Right atrium auricular region (tissue), 2 donors: ENCODE results near the gene AIG1. TPM values are rescaled to one million over a fixed set of nuclear protein-coding genes. Genes with fewer than 3 reads are reported as not detected.
"Not testable (repeated sequence)": the region's sequence is repeated elsewhere in the genome, so short reads cannot be mapped to it uniquely, and the experiment has no call there.

Experiments
- DNase-seq: peaks from one replicate; pipeline ENCODE4 v3.0.0-alpha.2; 2019; ENCODE audit warnings: low spot score
- H3K27ac ChIP-seq, 2 donors: fragments of 200-600 bp; sonication (generic); 1 replicate in 1 of 2; 2 replicates in 1 of 2; pipeline ENCODE4 v1.5.1; 2016 to 2019
- H3K27me3 ChIP-seq, 2 donors: fragments of 200-600 bp; sonication (generic); one replicate each; pipeline versions ENCODE4 v1.5.1 to v1.6.0; 2017 to 2019
- H3K36me3 ChIP-seq: fragments of 200-600 bp; sonication (generic); one replicate; pipeline ENCODE4 v1.5.1; 2016
- H3K4me1 ChIP-seq, 2 donors: fragments of 200-600 bp; sonication (generic); one replicate each; pipeline versions ENCODE4 v1.5.1 to v1.6.0; 2017 to 2019
- H3K4me3 ChIP-seq, 2 donors: fragments of 200-600 bp; sonication (generic); 1 replicate in 1 of 2; 2 replicates in 1 of 2; pipeline ENCODE4 v1.5.1; 2017 to 2019; ENCODE audit warnings: mild to moderate bottlenecking in 1 of 2, moderate library complexity in 1 of 2
- H3K9me3 ChIP-seq, 2 donors: fragments of 200-600 bp; sonication (generic); one replicate each; pipeline ENCODE4 v1.5.1; 2019
- total RNA-seq, 2 donors: library from RNA; depleted of rRNA; stranded (reverse); fragments of >200 nt; gene quantifications; one replicate each; pipeline ENCODE4 v1.1.0, GENCODE V29; 2016
- TF ChIP-seq, protein P1 (sequence below), 2 donors: fragments of 200-600 bp; sonication (generic); IDR thresholded peaks; one replicate each; pipeline ENCODE4 v1.5.1; 2019; ENCODE audit warnings: antibody characterized with exemption in 2 of 2

Gene AIG1
- total RNA-seq, 2 donors from 2014 or later, result 28.6 to 62.6 TPM

GRCh38 chr6:143333749-143334520 is 273.2 kb downstream of the AIG1 start:
- Histone ChIP-seq H3K4me1 (no peaks in the 10 kb centered on the region), H3K27me3 (no peaks in the 10 kb centered on the region), H3K4me3 (no peak overlapping the region), H3K27ac (no peak overlapping the region), H3K36me3 (no peaks in the 10 kb centered on the region), H3K9me3 (no peaks in the 10 kb centered on the region)
- TF ChIP-seq, protein P1, sequence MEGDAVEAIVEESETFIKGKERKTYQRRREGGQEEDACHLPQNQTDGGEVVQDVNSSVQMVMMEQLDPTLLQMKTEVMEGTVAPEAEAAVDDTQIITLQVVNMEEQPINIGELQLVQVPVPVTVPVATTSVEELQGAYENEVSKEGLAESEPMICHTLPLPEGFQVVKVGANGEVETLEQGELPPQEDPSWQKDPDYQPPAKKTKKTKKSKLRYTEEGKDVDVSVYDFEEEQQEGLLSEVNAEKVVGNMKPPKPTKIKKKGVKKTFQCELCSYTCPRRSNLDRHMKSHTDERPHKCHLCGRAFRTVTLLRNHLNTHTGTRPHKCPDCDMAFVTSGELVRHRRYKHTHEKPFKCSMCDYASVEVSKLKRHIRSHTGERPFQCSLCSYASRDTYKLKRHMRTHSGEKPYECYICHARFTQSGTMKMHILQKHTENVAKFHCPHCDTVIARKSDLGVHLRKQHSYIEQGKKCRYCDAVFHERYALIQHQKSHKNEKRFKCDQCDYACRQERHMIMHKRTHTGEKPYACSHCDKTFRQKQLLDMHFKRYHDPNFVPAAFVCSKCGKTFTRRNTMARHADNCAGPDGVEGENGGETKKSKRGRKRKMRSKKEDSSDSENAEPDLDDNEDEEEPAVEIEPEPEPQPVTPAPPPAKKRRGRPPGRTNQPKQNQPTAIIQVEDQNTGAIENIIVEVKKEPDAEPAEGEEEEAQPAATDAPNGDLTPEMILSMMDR (IDR thresholded peaks at IDR 0.05), result no peak
- no peak for DNase-seq

- Histone ChIP-seq H3K27ac (no peak overlapping the region), H3K4me3 (no peak overlapping the region), H3K4me1 (no peaks in the 10 kb centered on the region), H3K27me3 (no peaks in the 10 kb centered on the region), H3K9me3 (no peaks in the 10 kb centered on the region), H3K36me3 (no peaks in the 10 kb centered on the region)
- TF ChIP-seq, protein P1 (IDR thresholded peaks at IDR 0.05), result no peak
- no peak for DNase-seq
Measured at GRCh38 chr6:143335865-143336264, 275.2 kb downstream of the AIG1 start.

DNA sequence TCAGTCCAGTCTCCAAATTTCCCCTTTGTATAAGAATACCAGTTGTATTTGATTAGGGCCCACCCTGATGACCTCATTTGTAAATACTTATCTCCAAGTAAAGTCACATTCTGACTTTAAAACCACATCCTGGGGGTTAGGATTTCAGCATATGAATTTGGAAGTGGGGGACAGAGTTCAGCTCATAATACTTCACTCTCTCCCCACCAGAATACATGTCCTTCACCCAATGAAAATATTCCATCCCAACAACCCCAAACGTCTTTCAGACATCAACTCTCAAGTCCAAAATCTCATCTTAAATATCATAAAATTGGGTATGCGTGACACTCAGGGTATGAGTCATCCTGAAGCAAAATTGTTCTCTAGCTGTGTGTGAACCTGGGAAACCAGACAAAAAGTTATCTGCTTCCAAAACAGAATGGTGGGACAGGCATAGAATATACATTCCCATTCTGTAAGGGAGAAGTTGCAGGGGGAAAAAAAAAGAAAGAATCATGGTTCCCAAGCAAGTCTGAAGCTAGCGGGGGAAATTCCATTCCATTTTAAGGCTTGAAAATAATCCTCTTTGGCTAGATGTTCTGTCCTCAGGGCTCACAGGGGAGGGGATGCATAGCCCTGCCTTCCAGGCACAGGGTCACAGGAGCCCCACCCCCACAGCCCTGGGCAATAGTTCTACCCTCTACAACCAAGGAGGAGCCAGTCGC is 275.9 kb downstream of the AIG1 start:
- H3K4me3 ChIP-seq, result no peak overlapping the region

GRCh38 chr6:143337201-143337949 is 276.7 kb downstream of the AIG1 start:
- Histone ChIP-seq H3K9me3 (no peaks in the 10 kb centered on the region), H3K27ac (no peak overlapping the region), H3K36me3 (no peaks in the 10 kb centered on the region), H3K4me3 (no peak overlapping the region), H3K27me3 (no peaks in the 10 kb centered on the region), H3K4me1 (no peaks in the 10 kb centered on the region)
- DNase-seq, result no peak
- TF ChIP-seq, protein P1 (IDR thresholded peaks at IDR 0.05), result peak in 1 of 2 donors; percentile 63

More for the DNA sequence above, 275.9 kb downstream of the AIG1 start:
- Histone ChIP-seq H3K27ac (no peak overlapping the region), H3K36me3 (no peaks in the 10 kb centered on the region), H3K9me3 (no peaks in the 10 kb centered on the region), H3K4me1 (no peaks in the 10 kb centered on the region), H3K27me3 (no peaks in the 10 kb centered on the region)
- TF ChIP-seq, protein P1 (IDR thresholded peaks at IDR 0.05), result no peak
- no peak for DNase-seq

DNA sequence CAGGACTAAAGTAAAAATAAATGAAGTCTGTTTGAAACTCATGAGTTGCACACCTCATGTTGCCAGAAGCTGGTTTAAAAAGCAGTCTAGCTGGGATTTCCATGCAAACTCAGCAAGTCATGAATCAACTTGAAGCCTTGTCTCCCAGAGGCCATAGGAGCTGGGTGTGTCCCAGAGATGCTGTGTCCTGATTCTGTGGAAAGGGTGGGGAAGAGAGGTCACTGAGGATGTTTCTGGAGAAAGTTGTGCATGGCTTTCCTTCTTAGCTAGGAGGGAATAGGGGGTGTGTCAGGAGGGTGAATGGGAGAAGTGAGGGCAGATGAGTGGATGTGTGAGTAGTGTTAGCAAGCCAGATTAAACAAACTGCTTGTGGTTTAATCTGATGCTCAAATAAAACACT is 278.5 kb downstream of the AIG1 start:
- Histone ChIP-seq H3K36me3 (no peaks in the 10 kb centered on the region), H3K4me3 (no peak overlapping the region), H3K4me1 (no peaks in the 10 kb centered on the region), H3K9me3 (no peaks in the 10 kb centered on the region), H3K27ac (no peak overlapping the region), H3K27me3 (no peaks in the 10 kb centered on the region)
- DNase-seq, result no peak
- TF ChIP-seq, protein P1 (IDR thresholded peaks at IDR 0.05), result no peak

- not testable (repeated sequence) for H3K4me3 ChIP-seq, H3K27me3 ChIP-seq, H3K36me3 ChIP-seq
Measured at GRCh38 chr6:143345477-143345876, 284.8 kb downstream of the AIG1 start.

More at GRCh38 chr6:143345477-143345876, 284.8 kb downstream of the AIG1 start:
- not testable (repeated sequence) for H3K9me3 ChIP-seq, H3K4me1 ChIP-seq, DNase-seq, H3K27ac ChIP-seq
